Gastroesophageal sphincter (tissue), 3 donors: Measurements from ENCODE around the gene STMN3.

Experiments used
- CTCF ChIP-seq, 4 experiments: fragments of 200-600 bp in 2 of 4; fragments of 450-650 bp in 2 of 4; sonication (generic) in 1 of 4; IDR thresholded peaks; one replicate each; pipeline ENCODE4 v1.5.1; 2017 to 2019; ENCODE audit warnings: antibody characterized with exemption in 4 of 4, mild to moderate bottlenecking in 2 of 4, moderate library complexity in 2 of 4
- EP300 ChIP-seq: sonication (generic); formaldehyde crosslinking; IDR thresholded peaks from one replicate; pipeline ENCODE4 v1.6.1; 2017; ENCODE audit warnings: antibody characterized with exemption, mild to moderate bottlenecking
- POLR2A ChIP-seq, 2 donors: fragments of 450-650 bp; IDR thresholded peaks; one replicate each; pipeline ENCODE4 v1.6.1; 2017; ENCODE audit warnings: antibody characterized with exemption in 2 of 2, mild to moderate bottlenecking in 2 of 2, moderate library complexity in 1 of 2

GRCh38 chr20:63643499-63643898 lies 9.7 kb downstream of the STMN3 start:
- TF ChIP-seq CTCF (IDR thresholded peaks at IDR 0.05) (no peak), EP300 (no peak), POLR2A (IDR thresholded peaks at IDR 0.05) (no peak)
